Muscle of leg (tissue), 11 donors: ENCODE data around the gene CENPN. TPM values are rescaled to one million over a fixed set of nuclear protein-coding genes. Genes with fewer than 3 reads are reported as not detected.

Experiments
- DNase-seq: peaks from one replicate; pipeline ENCODE4 v3.0.0; 2013
- H3K27ac ChIP-seq: one replicate; pipeline ENCODE4 v1.5.1; 2013; ENCODE audit warnings: mild to moderate bottlenecking, low read length, control low read depth
- H3K27me3 ChIP-seq: one replicate; pipeline ENCODE4 v1.6.1; 2013; ENCODE audit warnings: low read length; ENCODE audit not compliant: control insufficient read depth, insufficient read depth
- H3K36me3 ChIP-seq: one replicate; pipeline ENCODE4 v1.6.1; 2013; ENCODE audit warnings: low read length; ENCODE audit not compliant: control insufficient read depth, insufficient read depth
- H3K4me1 ChIP-seq: one replicate; pipeline ENCODE4 v1.6.1; 2013; ENCODE audit warnings: low read length; ENCODE audit not compliant: control insufficient read depth, insufficient read depth
- H3K4me3 ChIP-seq: one replicate; pipeline ENCODE4 v1.5.1; 2013; ENCODE audit warnings: low read length, control low read depth
- H3K9me3 ChIP-seq: replicated peaks from 2 replicates; pipeline ENCODE4 v1.6.1; 2013; ENCODE audit warnings: low read depth, low read length; ENCODE audit not compliant: control insufficient read depth
- WGBS: methylation state at CpG from one replicate; pipeline ENCODE4 v1.1.5; 2013; ENCODE audit warnings: missing lambda C conversion rate; ENCODE audit not compliant: insufficient coverage; 5-methylcytosine and 5-hydroxymethylcytosine counted together
- polyA plus RNA-seq, 8 donors: library from polyadenylated mRNA; unstranded; fragments of 120-200 nt; gene quantifications; one replicate each; pipeline versions ENCODE4 v1.2.1 to v1.2.3, GENCODE V29; 2013; ENCODE audit warnings: inconsistent platforms in 1 of 8, low replicate concordance in 1 of 8; ENCODE audit not compliant: insufficient read length in 8 of 8, insufficient read depth in 1 of 8
- total RNA-seq: library from RNA; stranded (reverse); fragments of 120-200 nt; gene quantifications from one replicate; pipeline ENCODE4 v1.2.4, GENCODE V29; 2013

Gene CENPN
- total and polyA plus RNA-seq, 9 donors = 13.2 to 20.7 (median 16.0) TPM

DNA sequence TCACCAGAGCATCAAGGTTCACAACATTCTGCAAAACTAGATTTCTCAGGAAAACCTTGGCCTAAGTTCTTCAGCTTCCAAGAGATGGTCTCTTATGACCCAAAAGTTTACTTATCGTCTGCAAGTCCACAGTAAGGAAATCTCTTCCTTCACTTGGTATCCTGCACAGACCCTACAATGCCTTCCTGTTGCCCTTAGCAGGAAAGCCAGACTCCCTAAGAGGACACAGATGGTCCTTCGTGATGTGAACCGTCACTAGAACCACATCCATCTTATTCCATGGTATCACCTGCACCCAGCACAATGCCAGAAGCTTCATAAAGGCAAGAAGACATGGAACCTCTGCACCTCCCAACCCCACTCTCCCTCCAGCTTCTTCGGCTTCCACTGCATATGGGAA is 34.4 kb upstream of the CENPN start:
- H3K36me3 ChIP-seq = peaks cover 4% of the 10 kb centered on the region
- WGBS = 70% methylated on average over 4 of the region's 4 CpGs
- no peak overlapping the region for H3K4me3 ChIP-seq
- DNase-seq = no peak
- H3K27ac ChIP-seq = no peak overlapping the region
- no peaks in the 10 kb centered on the region for H3K4me1 ChIP-seq
- H3K27me3 ChIP-seq = no peaks in the 10 kb centered on the region
- H3K9me3 ChIP-seq = no peaks in the 10 kb centered on the region

- Histone ChIP-seq H3K4me1 (no peaks in the 10 kb centered on the region), H3K27me3 (no peaks in the 10 kb centered on the region), H3K27ac (no peak overlapping the region), H3K36me3 (peaks cover 8% of the 10 kb centered on the region), H3K4me3 (no peak overlapping the region), H3K9me3 (no peaks in the 10 kb centered on the region)
- DNase-seq = no peak
- WGBS = 95% methylated on average over 3 of the region's 4 CpGs
Observed at GRCh38 chr16:80973991-80974390, 33.0 kb upstream of the CENPN start.

- H3K27ac ChIP-seq = no peak overlapping the region
- no peaks in the 10 kb centered on the region for H3K27me3 ChIP-seq
- peaks cover 11% of the 10 kb centered on the region for H3K36me3 ChIP-seq
- H3K9me3 ChIP-seq = no peaks in the 10 kb centered on the region
- no peak for DNase-seq
- 80% methylated on average over 1 of the region's 6 CpGs for WGBS
- no peaks in the 10 kb centered on the region for H3K4me1 ChIP-seq
- H3K4me3 ChIP-seq = no peak overlapping the region
Observed at GRCh38 chr16:80974649-80975376, 32.2 kb upstream of the CENPN start.

GRCh38 chr16:80976946-80977345 is 30.1 kb upstream of the CENPN start:
- no peak for DNase-seq
- H3K4me3 ChIP-seq = no peak overlapping the region
- WGBS = 89% methylated on average over 1 of the region's 1 CpG
- H3K9me3 ChIP-seq = no peaks in the 10 kb centered on the region
- no peak overlapping the region for H3K27ac ChIP-seq
- H3K36me3 ChIP-seq = peaks cover 17% of the 10 kb centered on the region
- no peaks in the 10 kb centered on the region for H3K27me3 ChIP-seq
- no peaks in the 10 kb centered on the region for H3K4me1 ChIP-seq

- Histone ChIP-seq H3K4me3 (no peak overlapping the region), H3K27me3 (no peaks in the 10 kb centered on the region), H3K4me1 (no peaks in the 10 kb centered on the region), H3K27ac (no peak overlapping the region), H3K9me3 (no peaks in the 10 kb centered on the region), H3K36me3 (peaks cover 14% of the 10 kb centered on the region)
- no peak for DNase-seq
Observed at GRCh38 chr16:80981103-80981502, 25.9 kb upstream of the CENPN start.

DNA sequence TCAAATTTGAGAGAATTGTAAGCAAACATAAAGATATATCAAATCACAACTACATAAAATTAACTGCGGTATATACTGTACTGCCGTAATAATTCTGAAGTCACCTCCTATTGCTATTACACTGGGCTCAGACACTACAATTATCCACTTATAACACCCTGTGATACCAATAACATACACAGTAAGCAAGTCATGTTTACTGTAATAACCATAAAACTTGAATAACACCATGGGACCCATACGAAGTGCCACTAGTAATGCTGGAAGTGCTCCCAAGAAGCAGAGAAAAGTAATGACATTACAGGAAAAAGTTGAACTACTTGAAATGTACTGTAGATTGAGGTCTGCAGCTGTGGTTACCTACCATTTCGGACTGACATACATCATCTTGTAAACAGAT is 24.4 kb upstream of the CENPN start:
- H3K27me3 ChIP-seq = no peaks in the 10 kb centered on the region
- no CpG with 5 or more reads among the region's 4 CpGs for WGBS

DNA sequence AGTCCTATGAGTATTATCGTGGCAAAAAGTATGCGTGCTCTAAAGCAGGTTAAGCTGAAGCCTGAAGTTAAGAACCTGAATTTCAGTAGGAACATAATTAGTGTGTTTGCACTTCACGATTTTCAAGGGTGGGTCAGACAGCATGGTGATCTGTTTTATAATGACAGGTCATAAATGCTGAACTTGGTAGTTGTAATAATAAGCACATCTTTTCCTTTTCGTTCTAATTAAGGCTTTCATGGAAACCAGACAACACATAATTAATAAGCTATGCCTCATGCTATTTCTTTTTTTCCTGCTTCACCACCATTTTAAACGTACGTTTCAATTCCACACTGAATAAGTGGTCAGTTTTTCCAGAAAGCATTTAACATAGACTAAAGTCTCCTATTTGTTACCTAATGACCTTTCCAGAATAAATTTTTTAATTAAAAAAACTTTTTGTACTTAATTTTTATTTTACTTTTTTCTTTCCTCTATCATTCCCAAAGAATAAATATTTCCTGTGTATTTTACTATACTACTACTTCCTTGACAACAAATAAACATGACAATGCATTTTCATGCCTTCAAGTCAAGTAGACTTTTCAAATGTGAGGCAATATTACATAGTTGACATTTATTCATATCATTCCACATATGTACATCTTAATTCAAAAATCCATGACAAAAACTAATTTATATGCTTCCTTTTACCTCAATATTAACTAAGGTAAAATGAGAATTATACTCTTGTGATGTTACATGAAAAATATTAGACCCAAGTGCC is 22.7 kb upstream of the CENPN start:
- Histone ChIP-seq H3K9me3 (no peaks in the 10 kb centered on the region), H3K27me3 (no peaks in the 10 kb centered on the region), H3K4me3 (no peak overlapping the region), H3K4me1 (no peaks in the 10 kb centered on the region), H3K27ac (no peak overlapping the region), H3K36me3 (peaks cover 9% of the 10 kb centered on the region)
- WGBS = no CpG with 5 or more reads among the region's 6 CpGs
- no peak for DNase-seq

More for the DNA sequence above, 24.4 kb upstream of the CENPN start:
- DNase-seq = no peak
- H3K9me3 ChIP-seq = no peaks in the 10 kb centered on the region
- no peak overlapping the region for H3K27ac ChIP-seq
- H3K4me1 ChIP-seq = no peaks in the 10 kb centered on the region
- no peak overlapping the region for H3K4me3 ChIP-seq
- H3K36me3 ChIP-seq = peaks cover 12% of the 10 kb centered on the region

DNA sequence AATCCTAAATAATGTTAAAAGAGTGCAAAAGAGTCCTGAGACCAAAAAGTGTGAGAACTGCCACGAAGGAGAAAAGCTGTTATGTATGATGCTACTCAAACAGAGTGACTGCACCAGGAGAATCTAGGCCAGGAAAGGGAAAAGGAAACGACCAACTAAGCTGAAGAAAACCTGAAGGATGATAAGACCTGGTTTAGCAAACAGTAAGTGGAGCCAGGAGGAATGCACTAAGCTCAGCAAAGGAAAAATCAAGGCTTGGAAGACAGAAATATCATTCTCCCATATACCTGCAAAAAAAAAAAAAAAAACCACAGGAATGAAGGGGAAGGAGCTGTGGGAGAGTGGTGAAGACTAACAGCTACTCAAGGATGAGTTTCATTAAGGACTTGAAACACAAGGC is 21.4 kb upstream of the CENPN start:
- H3K27me3 ChIP-seq = no peaks in the 10 kb centered on the region
- no peak overlapping the region for H3K27ac ChIP-seq
- WGBS = 89% methylated on average over 1 of the region's 2 CpGs
- peaks cover under 1% of the 10 kb centered on the region for H3K36me3 ChIP-seq
- DNase-seq = no peak
- H3K9me3 ChIP-seq = no peaks in the 10 kb centered on the region
- H3K4me1 ChIP-seq = no peaks in the 10 kb centered on the region
- H3K4me3 ChIP-seq = no peak overlapping the region

DNA sequence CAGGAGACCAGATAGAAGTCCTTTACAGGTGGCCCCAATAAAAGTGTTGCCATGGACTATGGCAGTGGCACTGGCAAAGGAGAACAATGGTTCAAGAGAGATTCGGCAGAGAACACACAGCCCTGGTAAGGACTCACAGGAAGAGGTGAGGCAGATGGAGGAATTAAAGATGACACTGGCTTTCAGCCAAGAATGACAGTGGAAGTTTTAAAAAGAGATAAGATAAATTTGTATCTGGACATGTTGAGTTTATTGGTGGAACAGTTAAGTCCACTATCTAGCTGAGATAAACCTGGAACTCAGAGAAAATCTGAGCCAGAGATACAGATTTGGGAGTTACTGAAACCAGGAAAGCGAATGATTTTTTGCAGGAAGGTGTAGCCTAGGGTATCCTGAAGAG is 20.5 kb upstream of the CENPN start:
- H3K4me1 ChIP-seq = no peaks in the 10 kb centered on the region
- no peak overlapping the region for H3K27ac ChIP-seq
- peaks cover 2% of the 10 kb centered on the region for H3K36me3 ChIP-seq
- no peaks in the 10 kb centered on the region for H3K27me3 ChIP-seq
- no peak for DNase-seq
- H3K9me3 ChIP-seq = no peaks in the 10 kb centered on the region
- no peak overlapping the region for H3K4me3 ChIP-seq
- WGBS = 90% methylated on average over 2 of the region's 2 CpGs

GRCh38 chr16:80988756-80989155 is 18.3 kb upstream of the CENPN start:
- no peak for DNase-seq
- no peaks in the 10 kb centered on the region for H3K4me1 ChIP-seq
- WGBS = 30% methylated on average over 2 of the region's 7 CpGs
- H3K9me3 ChIP-seq = no peaks in the 10 kb centered on the region
- H3K27ac ChIP-seq = no peak overlapping the region
- no peaks in the 10 kb centered on the region for H3K27me3 ChIP-seq
- H3K4me3 ChIP-seq = no peak overlapping the region
- H3K36me3 ChIP-seq = peaks cover 2% of the 10 kb centered on the region
